AG09309 (cell line): Measurements from ENCODE around the gene BCORL1.
A peak's percentile ranks its signal among the peaks of the same experiment; 100 is the strongest.

Experiments used
- DNase-seq: peaks from one replicate; pipeline ENCODE4 v3.0.0-alpha.2; 2010; ENCODE audit warnings: low read depth
- H3K4me3 ChIP-seq: 2 replicates; pipeline ENCODE4 v1.5.1; 2011; ENCODE audit warnings: mild to moderate bottlenecking, low read depth, low read length, moderate library complexity; ENCODE audit not compliant: control insufficient read depth
- TF ChIP-seq, protein P1 (sequence below): IDR thresholded peaks from 2 replicates; pipeline ENCODE4 v1.5.1; 2011; ENCODE audit warnings: mild to moderate bottlenecking, low read depth, low read length, inconsistent platforms; ENCODE audit not compliant: insufficient read depth, control insufficient read depth; ENCODE audit errors: missing control alignments

The BCORL1 gene

DNA sequence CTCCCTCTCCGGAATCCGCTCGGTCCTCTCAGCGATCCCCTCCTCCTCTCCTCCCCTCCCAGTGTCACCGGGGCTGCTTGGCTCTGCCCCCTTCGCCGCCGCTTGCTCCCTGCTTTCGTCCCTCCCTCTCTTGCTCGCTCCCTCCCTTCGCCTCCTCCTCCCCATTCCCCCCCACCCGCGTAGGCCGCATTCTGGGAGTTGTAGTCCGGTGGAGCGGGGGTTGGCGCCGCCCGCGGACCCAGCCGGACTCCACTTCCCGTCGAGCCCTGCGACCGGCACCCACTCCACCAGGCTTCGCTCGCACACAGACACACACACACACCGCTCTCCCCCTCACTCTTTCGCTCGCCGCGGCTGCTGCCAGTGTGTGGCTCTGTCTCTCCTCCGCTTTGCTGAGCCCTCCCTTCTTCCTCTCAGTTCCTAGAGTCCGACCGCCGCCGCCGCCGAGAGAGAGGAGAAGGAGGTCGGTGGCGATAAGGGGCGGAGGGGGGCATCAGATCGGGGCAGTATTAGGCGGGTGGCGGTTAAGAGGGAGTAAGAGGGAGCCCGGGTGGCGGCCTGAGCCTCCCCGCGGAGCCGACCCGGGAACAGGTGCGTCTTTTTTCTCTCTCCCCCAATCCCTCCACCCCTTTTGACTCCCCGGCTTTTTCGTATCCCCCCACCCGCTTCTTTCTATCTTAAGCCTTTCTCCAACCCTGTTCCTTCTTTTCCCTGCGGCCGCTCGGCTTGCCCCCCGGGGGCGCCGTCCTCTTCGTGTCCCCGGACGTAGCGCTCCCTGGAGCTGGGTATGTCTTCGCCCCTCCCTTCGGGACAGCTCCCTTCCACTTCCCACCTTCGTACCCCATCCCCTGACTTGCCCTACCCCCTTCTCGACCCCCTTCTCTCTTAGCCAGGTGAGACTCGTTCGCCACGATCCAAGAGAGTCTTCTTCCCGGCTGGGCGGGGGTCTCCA is at the start of gene BCORL1:
Gene BCORL1 (plus strand): TSS at position 336 of the 952 bp plus-strand sequence. CDS start 22,597 bp downstream, outside the sequence.
- H3K4me3 ChIP-seq, result no peak within 1 kb of the TSS; the same call in 1 of the 2 replicates
- DNase-seq, result peak; percentile 77
- TF ChIP-seq, protein P1, sequence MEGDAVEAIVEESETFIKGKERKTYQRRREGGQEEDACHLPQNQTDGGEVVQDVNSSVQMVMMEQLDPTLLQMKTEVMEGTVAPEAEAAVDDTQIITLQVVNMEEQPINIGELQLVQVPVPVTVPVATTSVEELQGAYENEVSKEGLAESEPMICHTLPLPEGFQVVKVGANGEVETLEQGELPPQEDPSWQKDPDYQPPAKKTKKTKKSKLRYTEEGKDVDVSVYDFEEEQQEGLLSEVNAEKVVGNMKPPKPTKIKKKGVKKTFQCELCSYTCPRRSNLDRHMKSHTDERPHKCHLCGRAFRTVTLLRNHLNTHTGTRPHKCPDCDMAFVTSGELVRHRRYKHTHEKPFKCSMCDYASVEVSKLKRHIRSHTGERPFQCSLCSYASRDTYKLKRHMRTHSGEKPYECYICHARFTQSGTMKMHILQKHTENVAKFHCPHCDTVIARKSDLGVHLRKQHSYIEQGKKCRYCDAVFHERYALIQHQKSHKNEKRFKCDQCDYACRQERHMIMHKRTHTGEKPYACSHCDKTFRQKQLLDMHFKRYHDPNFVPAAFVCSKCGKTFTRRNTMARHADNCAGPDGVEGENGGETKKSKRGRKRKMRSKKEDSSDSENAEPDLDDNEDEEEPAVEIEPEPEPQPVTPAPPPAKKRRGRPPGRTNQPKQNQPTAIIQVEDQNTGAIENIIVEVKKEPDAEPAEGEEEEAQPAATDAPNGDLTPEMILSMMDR, result no peak

GRCh38 chrX:129932821-129933321 is 49.6 kb upstream of the BCORL1 start:
- no peak for DNase-seq
- TF ChIP-seq, protein P1, result no peak
- H3K4me3 ChIP-seq, result peak overlapping the region; percentile 39

DNA sequence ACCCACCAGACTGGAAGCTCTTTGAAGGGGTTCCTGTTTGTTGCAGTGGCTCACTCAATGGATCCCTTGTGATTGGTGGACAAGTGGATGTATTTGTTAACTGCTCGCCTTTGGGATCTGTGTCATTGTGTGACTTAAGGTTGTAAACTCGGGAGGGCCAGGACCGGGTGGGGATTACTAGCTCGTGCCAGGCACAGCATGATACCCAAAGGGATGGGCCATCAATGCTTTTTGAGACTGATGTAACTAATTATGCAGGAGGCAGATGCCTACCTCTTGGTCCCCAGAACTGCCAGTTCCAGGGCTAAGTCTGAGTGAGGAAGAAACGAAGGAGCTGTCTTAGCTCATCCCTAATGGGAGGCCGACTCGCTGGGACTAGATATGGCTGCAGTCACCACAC is 48.7 kb upstream of the BCORL1 start:
- no peak overlapping the region for H3K4me3 ChIP-seq
- TF ChIP-seq, protein P1, result no peak
- no peak for DNase-seq

GRCh38 chrX:129934461-129934860 is 48.0 kb upstream of the BCORL1 start:
- no peak for DNase-seq
- no peak overlapping the region for H3K4me3 ChIP-seq
- TF ChIP-seq, protein P1, result no peak

DNA sequence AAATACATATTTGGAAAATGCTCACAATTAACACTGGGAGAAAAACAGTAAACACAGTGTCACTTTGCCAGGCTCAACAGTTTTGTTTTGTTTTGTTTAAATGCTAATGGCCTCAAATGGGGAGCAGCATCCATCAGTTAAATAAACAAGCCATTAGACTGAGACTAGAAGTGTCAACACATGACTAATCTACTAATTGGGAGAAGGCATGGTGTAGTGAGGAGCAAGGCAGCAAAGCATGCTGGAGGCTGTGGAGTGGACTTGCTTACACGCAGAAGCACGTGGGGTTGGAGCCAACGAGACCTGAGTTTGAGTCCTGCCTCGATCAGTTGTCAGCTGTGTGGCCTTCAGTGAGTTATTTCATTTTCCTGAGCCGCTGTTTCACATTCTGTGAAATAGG is 47.5 kb upstream of the BCORL1 start:
- no peak for DNase-seq
- TF ChIP-seq, protein P1, result no peak
- no peak overlapping the region for H3K4me3 ChIP-seq

DNA sequence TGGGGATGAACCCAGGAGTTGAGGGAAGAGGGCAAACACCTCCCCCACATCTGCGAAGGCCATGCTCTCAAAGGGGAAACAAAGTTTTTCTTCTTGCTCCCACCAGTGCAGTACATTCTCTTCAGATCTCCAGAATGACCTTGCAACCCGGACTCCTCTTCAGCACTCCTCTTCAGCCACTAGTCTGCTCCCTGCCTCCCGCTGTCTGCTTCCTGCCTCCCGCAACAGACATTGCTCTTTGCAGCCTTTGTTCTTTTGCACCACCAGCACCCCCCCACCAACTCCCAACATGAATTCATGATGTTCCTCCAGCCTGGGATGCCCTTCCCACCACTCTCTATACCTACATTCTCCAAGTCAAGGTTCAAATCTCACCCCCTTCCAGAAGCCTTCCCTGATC is 44.4 kb upstream of the BCORL1 start:
- DNase-seq, result no peak
- no peak overlapping the region for H3K4me3 ChIP-seq
- TF ChIP-seq, protein P1, result no peak
